ENCODE results near the gene PAK6. TPM values are rescaled to one million over a fixed set of nuclear protein-coding genes. Genes with fewer than 3 reads are reported as not detected.

PAK6 gene
- total RNA-seq, 1 donor, result 0.09 TPM

DNA sequence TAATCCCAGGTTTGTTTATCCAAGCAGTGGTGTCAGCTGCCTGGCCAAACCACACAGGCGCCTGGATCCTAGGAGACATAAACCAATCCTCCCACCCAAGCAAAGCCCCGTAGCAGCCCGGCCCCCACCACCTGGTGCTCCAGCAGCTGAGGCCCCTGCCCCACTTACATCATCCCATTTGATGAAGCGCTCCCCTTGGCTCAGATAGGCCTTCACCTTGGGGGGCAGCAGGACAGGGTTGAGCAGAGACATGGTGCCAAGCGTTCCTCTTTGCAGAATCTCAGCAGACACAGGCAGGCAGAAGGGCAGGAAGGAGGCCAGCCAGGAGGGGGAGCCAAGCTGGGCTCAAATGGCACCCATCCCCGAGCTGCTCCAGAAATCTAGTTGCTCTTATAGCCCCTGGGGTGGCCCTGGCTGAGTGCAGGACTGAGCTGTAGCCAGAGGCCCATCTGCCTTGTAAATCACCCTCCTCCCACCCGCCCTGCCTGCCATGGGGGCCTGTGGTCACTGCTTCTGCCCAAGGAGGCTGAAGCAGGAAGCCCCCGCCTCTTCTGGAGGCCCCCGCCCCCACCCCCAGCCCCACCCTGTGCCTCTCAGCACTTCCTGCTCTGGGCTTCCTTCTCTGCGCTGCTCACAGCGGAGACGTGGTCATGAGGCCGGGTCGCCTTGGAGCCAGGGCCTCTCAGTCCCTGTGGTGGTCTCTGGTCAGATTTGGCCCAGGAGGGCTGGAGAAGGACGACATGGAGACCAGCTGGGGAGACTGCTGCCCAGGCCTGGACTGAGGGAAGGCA is 68.8 kb downstream of the PAK6 start, which contains the start of gene PLCB2:
Gene PLCB2 (minus strand): TSS at position 515 of the 791 bp plus-strand sequence. CDS start 263 bp downstream, at position 252.
- no peak within 1 kb of the TSS for H3K4me3 ChIP-seq (ENCODE audit: low read depth, low read length)

DNA sequence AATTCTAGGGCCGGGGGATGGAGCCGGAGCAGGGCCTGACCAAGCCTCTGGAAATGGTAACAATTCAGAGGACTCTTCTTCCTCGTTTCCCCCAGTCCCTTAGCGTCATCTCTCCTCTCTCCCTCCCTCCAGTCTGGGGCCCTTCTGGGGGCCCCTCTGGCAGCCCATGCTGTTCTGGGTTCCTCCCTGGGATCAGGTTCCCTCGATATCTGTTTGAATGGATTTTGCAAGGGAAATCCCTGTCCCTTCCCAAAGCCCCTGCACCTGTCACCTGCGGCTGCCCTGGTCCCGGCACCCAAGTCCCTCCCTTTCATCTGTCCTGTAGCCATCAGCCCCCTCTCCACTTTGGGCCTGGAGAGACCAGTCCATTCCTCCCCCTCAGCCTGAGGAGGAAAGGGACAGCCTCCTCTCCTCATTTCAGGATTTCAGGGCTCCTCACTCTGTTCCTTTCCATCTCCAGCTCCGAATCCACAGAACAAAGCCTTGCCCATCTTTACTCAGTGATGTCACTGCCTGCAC is 70.5 kb downstream of the PAK6 start:
- no peak for DNase-seq (ENCODE audit: low read depth)
- TF ChIP-seq, protein P1, sequence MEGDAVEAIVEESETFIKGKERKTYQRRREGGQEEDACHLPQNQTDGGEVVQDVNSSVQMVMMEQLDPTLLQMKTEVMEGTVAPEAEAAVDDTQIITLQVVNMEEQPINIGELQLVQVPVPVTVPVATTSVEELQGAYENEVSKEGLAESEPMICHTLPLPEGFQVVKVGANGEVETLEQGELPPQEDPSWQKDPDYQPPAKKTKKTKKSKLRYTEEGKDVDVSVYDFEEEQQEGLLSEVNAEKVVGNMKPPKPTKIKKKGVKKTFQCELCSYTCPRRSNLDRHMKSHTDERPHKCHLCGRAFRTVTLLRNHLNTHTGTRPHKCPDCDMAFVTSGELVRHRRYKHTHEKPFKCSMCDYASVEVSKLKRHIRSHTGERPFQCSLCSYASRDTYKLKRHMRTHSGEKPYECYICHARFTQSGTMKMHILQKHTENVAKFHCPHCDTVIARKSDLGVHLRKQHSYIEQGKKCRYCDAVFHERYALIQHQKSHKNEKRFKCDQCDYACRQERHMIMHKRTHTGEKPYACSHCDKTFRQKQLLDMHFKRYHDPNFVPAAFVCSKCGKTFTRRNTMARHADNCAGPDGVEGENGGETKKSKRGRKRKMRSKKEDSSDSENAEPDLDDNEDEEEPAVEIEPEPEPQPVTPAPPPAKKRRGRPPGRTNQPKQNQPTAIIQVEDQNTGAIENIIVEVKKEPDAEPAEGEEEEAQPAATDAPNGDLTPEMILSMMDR (IDR thresholded peaks at IDR 0.05; ENCODE audit: insufficient read depth, low read length), result no peak
- H3K4me3 ChIP-seq (ENCODE audit: low read depth, low read length), result no peak overlapping the region

More for the DNA sequence above, 68.8 kb downstream of the PAK6 start, which contains the start of gene PLCB2:
- DNase-seq (ENCODE audit: low read depth), result no peak
- TF ChIP-seq, protein P1 (IDR thresholded peaks at IDR 0.05; ENCODE audit: insufficient read depth, low read length), result no peak

DNA sequence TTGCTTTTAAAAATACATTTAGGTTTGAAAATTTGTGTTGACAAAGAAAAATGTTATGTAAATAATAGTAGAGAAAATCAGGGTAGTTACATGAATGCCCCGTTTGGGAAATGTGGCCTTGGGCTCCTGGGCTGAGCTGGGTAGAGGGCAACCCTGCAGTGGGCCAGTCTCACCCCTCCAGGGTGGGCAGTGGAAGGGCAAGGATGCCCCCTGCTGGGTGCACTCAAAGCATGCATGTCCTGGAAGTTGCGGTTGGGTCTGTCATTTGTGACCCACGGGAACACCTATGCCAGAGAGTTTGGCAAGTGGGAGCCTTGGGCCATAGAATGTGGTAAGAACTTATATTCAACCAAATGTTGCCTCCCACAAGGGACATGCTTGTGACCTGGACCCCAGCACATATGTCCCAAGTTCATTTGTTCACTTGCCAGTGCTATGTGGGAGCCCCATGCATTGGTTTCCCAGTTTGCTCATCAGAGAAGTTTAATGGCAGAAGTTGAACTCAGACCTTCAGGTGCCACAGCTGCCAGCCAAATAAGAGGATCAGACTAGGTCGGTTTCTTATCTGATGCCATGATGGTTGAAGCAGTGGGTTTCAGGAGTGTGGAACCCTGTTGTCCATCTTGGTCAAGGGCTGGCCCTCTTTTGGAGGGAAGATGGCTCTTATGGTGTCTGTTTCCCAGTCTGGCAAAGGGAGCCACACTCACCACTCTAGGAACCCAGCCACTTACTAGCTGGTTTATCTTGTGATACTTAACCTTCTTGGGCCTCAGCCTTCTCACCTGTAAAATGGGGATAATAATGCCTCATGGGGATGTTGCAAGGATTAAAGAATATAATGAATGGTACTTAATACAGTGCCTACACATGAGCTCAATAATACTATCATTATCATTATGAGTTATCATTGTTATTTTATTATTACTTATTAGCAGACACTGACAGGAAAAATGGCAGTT is 71.4 kb downstream of the PAK6 start:
- TF ChIP-seq, protein P1 (IDR thresholded peaks at IDR 0.05; ENCODE audit: insufficient read depth, low read length), result peak; percentile 70
- no peak overlapping the region for H3K4me3 ChIP-seq (ENCODE audit: low read depth, low read length)
- DNase-seq (ENCODE audit: low read depth), result peak; percentile 44

DNA sequence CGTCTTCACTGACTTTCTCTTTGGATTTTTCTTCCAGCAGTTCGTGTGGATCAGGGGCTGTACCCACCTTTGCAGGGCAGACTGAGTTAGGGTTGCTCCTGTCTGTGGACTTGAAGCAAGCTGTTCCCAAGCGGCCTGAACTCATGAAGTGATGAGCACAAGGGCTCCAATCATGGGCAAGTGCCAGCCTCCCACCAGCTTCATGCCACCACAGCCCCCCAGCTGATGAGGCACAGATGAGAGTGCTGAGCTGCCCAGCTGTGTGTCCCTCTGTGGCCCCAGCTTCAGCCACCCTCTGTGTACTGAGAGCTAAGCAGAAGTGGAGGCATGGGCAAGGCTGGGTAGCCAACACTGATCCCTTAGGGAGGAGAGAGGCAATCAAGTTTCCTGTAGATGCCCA is 72.1 kb downstream of the PAK6 start:
- TF ChIP-seq, protein P1 (IDR thresholded peaks at IDR 0.05; ENCODE audit: insufficient read depth, low read length), result no peak
- no peak overlapping the region for H3K4me3 ChIP-seq (ENCODE audit: low read depth, low read length)
- DNase-seq (ENCODE audit: low read depth), result no peak

DNA sequence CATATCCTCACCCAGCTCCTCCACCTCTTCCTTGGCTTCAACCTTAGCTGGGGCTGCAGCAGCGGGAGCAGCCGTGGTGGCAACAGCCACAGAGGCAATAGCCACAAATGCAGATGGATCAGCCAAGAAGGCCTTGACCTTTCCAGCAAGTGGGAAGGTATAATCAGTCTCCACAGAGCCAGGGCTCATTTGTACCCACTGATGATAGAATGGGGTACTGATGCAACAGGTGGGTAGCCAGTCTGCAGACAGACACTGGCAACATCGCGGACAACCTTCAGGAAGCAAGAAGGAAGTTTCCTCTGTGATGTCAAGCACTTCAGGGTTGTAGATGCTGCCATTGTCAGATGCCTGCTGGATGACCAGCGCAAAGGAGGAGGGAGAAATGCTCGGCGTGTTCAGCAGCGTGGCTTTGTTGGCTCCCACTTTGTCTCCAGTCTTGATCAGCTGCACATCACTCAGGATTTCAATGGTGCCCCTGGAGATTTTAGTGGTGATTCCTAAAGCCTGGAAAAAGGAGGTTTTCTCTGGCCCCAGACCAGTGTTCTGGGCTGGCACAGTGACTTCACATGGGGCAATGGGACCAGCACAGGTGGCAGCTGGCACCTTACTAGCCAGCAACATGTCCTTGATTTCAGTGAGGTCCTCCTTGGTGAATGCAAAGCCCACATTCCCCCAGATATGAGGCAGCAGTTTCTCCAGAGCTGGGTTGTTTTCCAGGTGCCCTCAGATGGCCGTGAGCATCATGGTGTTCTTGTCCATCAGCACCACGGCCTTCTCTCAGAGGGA is 73.7 kb downstream of the PAK6 start:
- no peak for DNase-seq (ENCODE audit: low read depth)
- TF ChIP-seq, protein P1 (IDR thresholded peaks at IDR 0.05; ENCODE audit: insufficient read depth, low read length), result no peak
- no peak overlapping the region for H3K4me3 ChIP-seq (ENCODE audit: low read depth, low read length)

All from fibroblast of the aortic adventitia (primary cell).